IMR-90 (cell line): ENCODE data around the gene ZFP57. TPM values are rescaled to one million over a fixed set of nuclear protein-coding genes. Genes with fewer than 3 reads are reported as not detected.
A peak's percentile ranks its signal among the peaks of the same experiment; 100 is the strongest.

Experiments used
- ATAC-seq: fragments of 200-7000 bp; cut with Tn5 transposase; 2 replicates; pipeline ENCODE4 v1.9.1; 2020; ENCODE audit warnings: low read depth, mild to moderate bottlenecking, moderate library complexity
- BruUV-seq: library from RNA; stranded (reverse); fragments of 400-500 nt; replicated peaks from 2 replicates; lab custom pipeline; 2021; lab: Mats Ljungman, UMichigan
- CTCF ChIA-PET: fragments of 300-600 bp; formaldehyde crosslinking; extraction: SDS; loops from one replicate; lab custom pipeline; 2021; ENCODE audit warnings: antibody characterized with exemption; lab: Yijun Ruan, JAX
- POLR2A ChIA-PET: fragments of 300-600 bp; sonication (Branson Sonifier 250); formaldehyde crosslinking; loops from one replicate; lab custom pipeline; 2022; ENCODE audit warnings: antibody characterized with exemption; ENCODE audit not compliant: unreplicated experiment; lab: Charles Lee
- DNase-seq: peaks from one replicate; pipeline ENCODE4 v3.0.0; 2013
- H2AFZ ChIP-seq: replicated peaks from 2 replicates; pipeline ENCODE3; 2013; ENCODE audit warnings: low read length, mild to moderate bottlenecking; ENCODE audit not compliant: poor library complexity
- H2AK5ac ChIP-seq: 2 replicates; pipeline ENCODE4 v1.6.1; 2013; ENCODE audit warnings: low read depth, low read length, inconsistent platforms
- H2AK9ac ChIP-seq: replicated peaks from 2 replicates; pipeline ENCODE3; 2013; ENCODE audit warnings: mild to moderate bottlenecking, low read depth, low read length, moderate library complexity; ENCODE audit not compliant: poor library complexity
- H2BK120ac ChIP-seq: 2 replicates; pipeline ENCODE4 v1.6.1; 2013; ENCODE audit warnings: low read depth, low read length, inconsistent platforms
- H2BK15ac ChIP-seq: 3 replicates; pipeline ENCODE4 v1.6.1; 2013; ENCODE audit warnings: low read depth, low read length, inconsistent platforms
- H2BK20ac ChIP-seq: 2 replicates; pipeline ENCODE4 v1.6.1; 2013; ENCODE audit warnings: low read depth, mild to moderate bottlenecking, inconsistent platforms, low read length, moderate library complexity
- H2BK5ac ChIP-seq: 2 replicates; pipeline ENCODE4 v1.6.1; 2013; ENCODE audit warnings: mild to moderate bottlenecking, low read depth, low read length, inconsistent platforms; ENCODE audit not compliant: poor library complexity, severe bottlenecking
- H3K14ac ChIP-seq: replicated peaks from 2 replicates; pipeline ENCODE4 v1.6.1; 2013; ENCODE audit warnings: low read depth, low read length, inconsistent platforms
- H3K18ac ChIP-seq: 2 replicates; pipeline ENCODE4 v1.6.1; 2013; ENCODE audit warnings: low read depth, low read length, control low read depth
- H3K23ac ChIP-seq: 2 replicates; pipeline ENCODE4 v1.6.1; 2013; ENCODE audit warnings: low read depth, low read length, inconsistent platforms
- H3K27ac ChIP-seq: 2 replicates; pipeline ENCODE4 v1.5.1; 2013; ENCODE audit warnings: mild to moderate bottlenecking, control low read depth, low read length; ENCODE audit not compliant: insufficient read depth
- H3K27me3 ChIP-seq: 2 replicates; pipeline ENCODE4 v1.6.1; 2013; ENCODE audit warnings: low read length; ENCODE audit not compliant: control insufficient read depth, insufficient read depth
- H3K36me3 ChIP-seq: 2 replicates; pipeline ENCODE4 v1.6.1; 2013; ENCODE audit warnings: low read length, mixed read lengths; ENCODE audit not compliant: control insufficient read depth, insufficient read depth
- H3K4ac ChIP-seq: 2 replicates; pipeline ENCODE4 v1.6.1; 2013; ENCODE audit warnings: low read depth, low read length, inconsistent platforms
- H3K4me1 ChIP-seq: 2 replicates; pipeline ENCODE4 v1.6.1; 2013; ENCODE audit warnings: low read length, mixed read lengths; ENCODE audit not compliant: control insufficient read depth, insufficient read depth
- H3K4me2 ChIP-seq: 2 replicates; pipeline ENCODE4 v1.6.1; 2013; ENCODE audit warnings: low read depth, mild to moderate bottlenecking, control low read depth, low read length, moderate library complexity
- H3K4me3 ChIP-seq: 2 replicates; pipeline ENCODE4 v1.5.1; 2013; ENCODE audit warnings: low read depth, mild to moderate bottlenecking, control low read depth, low read length, moderate library complexity; ENCODE audit not compliant: insufficient read depth
- H3K56ac ChIP-seq: 2 replicates; pipeline ENCODE4 v1.6.1; 2013; ENCODE audit warnings: low read length, inconsistent platforms; ENCODE audit not compliant: insufficient read depth; ENCODE audit errors: extremely low read depth
- H3K79me1 ChIP-seq, 2 experiments: 2 replicates each; pipeline ENCODE4 v1.6.1; 2013; ENCODE audit warnings: low read length in 2 of 2, inconsistent platforms in 1 of 2, low read depth in 1 of 2
- H3K9ac ChIP-seq: 2 replicates; pipeline ENCODE4 v1.6.1; 2013; ENCODE audit warnings: low read depth, low read length, control low read depth
- H3K9me1 ChIP-seq: 2 replicates; pipeline ENCODE4 v1.6.1; 2013; ENCODE audit warnings: low read length, inconsistent platforms; ENCODE audit not compliant: insufficient read depth
- H3K9me3 ChIP-seq: 2 replicates; pipeline ENCODE4 v1.6.1; 2013; ENCODE audit warnings: low read length; ENCODE audit not compliant: control insufficient read depth, insufficient read depth
- H4K20me1 ChIP-seq: 2 replicates; pipeline ENCODE4 v1.6.1; 2013; ENCODE audit warnings: low read length, inconsistent platforms; ENCODE audit not compliant: insufficient read depth
- H4K5ac ChIP-seq: 2 replicates; pipeline ENCODE4 v1.6.1; 2013; ENCODE audit warnings: mild to moderate bottlenecking, low read depth, low read length, control low read depth
- H4K8ac ChIP-seq, 2 experiments: 2 replicates each; pipeline ENCODE4 v1.6.1; 2013; ENCODE audit warnings: low read depth in 2 of 2, low read length in 2 of 2, control low read depth in 1 of 2, inconsistent platforms in 1 of 2
- H4K91ac ChIP-seq: 2 replicates; pipeline ENCODE4 v1.6.1; 2013; ENCODE audit warnings: low read depth, low read length, inconsistent platforms; ENCODE audit not compliant: insufficient read depth
- BHLHE40 ChIP-seq: fragments of 150-350 bp; IDR thresholded peaks from 2 replicates; pipeline ENCODE4 v1.6.1; 2016; ENCODE audit warnings: mild to moderate bottlenecking, low read depth, low read length
- CTCF ChIP-seq: conservative IDR thresholded peaks from 2 replicates; pipeline ENCODE4 v1.5.1; 2012; ENCODE audit warnings: mild to moderate bottlenecking, low read depth, low read length, improper control_type of control experiment
- MAZ ChIP-seq: IDR thresholded peaks from 2 replicates; pipeline ENCODE4 v1.6.1; 2012; ENCODE audit warnings: low read depth, mild to moderate bottlenecking, low read length, improper control_type of control experiment, moderate library complexity, borderline replicate concordance
- MXI1 ChIP-seq: IDR thresholded peaks from 2 replicates; pipeline ENCODE4 v1.6.1; 2012; ENCODE audit warnings: low read depth, mild to moderate bottlenecking, low read length, moderate library complexity, borderline replicate concordance
- POLR2A ChIP-seq: IDR thresholded peaks from 2 replicates; pipeline ENCODE4 v1.6.1; 2012; ENCODE audit warnings: mild to moderate bottlenecking, low read depth, low read length
- RCOR1 ChIP-seq: IDR thresholded peaks from 2 replicates; pipeline ENCODE4 v1.6.1; 2012; ENCODE audit warnings: mild to moderate bottlenecking, low read length, improper control_type of control experiment; ENCODE audit not compliant: insufficient replicate concordance
- WGBS, 2 experiments: methylation state at CpG; one replicate each; pipeline versions ENCODE4 v1.1.5 to v1.1.7; 2013; ENCODE audit warnings: missing lambda C conversion rate in 2 of 2; ENCODE audit not compliant: insufficient read length in 1 of 2; ENCODE audit errors: extremely low coverage in 2 of 2; 5-methylcytosine and 5-hydroxymethylcytosine counted together
- dilution Hi-C: fragments of 300-500 bp; cut with HindIII; formaldehyde crosslinking; loops from one replicate; pipeline ENCODE4 v1.14.3; 2018; ENCODE audit warnings: low sequenced_read_pairs; ENCODE audit not compliant: unreplicated experiment
- in situ Hi-C: fragments of 300-500 bp; cut with MboI; formaldehyde crosslinking; loops from 3 replicates; pipeline ENCODE4 v1.14.3; 2019; ENCODE audit warnings: low sequenced_read_pairs, inconsistent platforms, mixed read lengths
- intact Hi-C: fragments of 100-400 bp; cut with micrococcal nuclease; formaldehyde crosslinking; loops from 2 replicates; pipeline ENCODE4 v1.10.0; 2022
- polyA plus RNA-seq, 3 experiments: library from polyadenylated mRNA; depleted of rRNA; stranded (reverse); fragments of >200 nt; gene quantifications; 2 replicates each; pipeline ENCODE4 v1.2.3, GENCODE V29; 2012; ENCODE audit warnings: low replicate concordance in 1 of 3
- total RNA-seq: library from RNA; depleted of rRNA; stranded (reverse); fragments of >200 nt; gene quantifications from 2 replicates; pipeline ENCODE4 v1.2.3, GENCODE V29; 2012

Gene ZFP57
- total and polyA plus RNA-seq, 2 of the 4 experiments (the other 2 are of a cell fraction), result not detected

GRCh38 chr6:29627755-29628418 is 53.1 kb downstream of the ZFP57 start:
- H4K5ac ChIP-seq, result peak overlapping the region; percentile 16; the same call in 1 of the 2 replicates
- H2AFZ ChIP-seq, result peak overlapping the region; percentile 96
- peaks cover 14% of the 10 kb centered on the region for H3K4me1 ChIP-seq
- dilution Hi-C loops, result no loop called here
- peak overlapping the region; percentile 70 for H3K4ac ChIP-seq
- DNase-seq, result peak; percentile 86
- H3K27ac ChIP-seq, result peak overlapping the region; percentile 90
- ChIA-PET POLR2A (interaction anchor here (0.5 to 0.6 kb wide), 3 partner anchors 12 to 1832 kb away, joined by 4 to 14 read pairs (median 4); no protein-coding TSS in a partner anchor), CTCF (no interaction called here)
- H3K4me2 ChIP-seq, result peak overlapping the region; percentile 93
- H4K20me1 ChIP-seq, result peaks cover 4% of the 10 kb centered on the region
- H3K27me3 ChIP-seq, result no peaks in the 10 kb centered on the region
- peak overlapping the region; percentile 90 for H2AK5ac ChIP-seq
- no peak overlapping the region for H2BK20ac ChIP-seq
- peak overlapping the region; percentile 72 for H3K4me3 ChIP-seq
- no peaks in the 10 kb centered on the region for H3K9me3 ChIP-seq
- H3K18ac ChIP-seq, result peak overlapping the region; percentile 58
- H3K56ac ChIP-seq, result peak overlapping the region; percentile 71
- H3K79me1 ChIP-seq, result peaks cover 30 to 62% of the 10 kb centered on the region in 2 experiments
- peaks cover 14% of the 10 kb centered on the region for H3K9me1 ChIP-seq
- intact Hi-C loops, result no loop called here
- peak overlapping the region; percentile 56 for H4K91ac ChIP-seq
- peak overlapping the region; percentile 74 to 88; a peak in 3 of 4 replicates for H4K8ac ChIP-seq
- in situ Hi-C loops, result no loop called here
- H2BK5ac ChIP-seq, result peak overlapping the region; percentile 51
- ATAC-seq, result peak; percentile 52
- H2BK15ac ChIP-seq, result peak overlapping the region; percentile 72; the same call in 1 of the 3 replicates
- no TSS peak for BruUV-seq
- peak overlapping the region; percentile 78 for H3K14ac ChIP-seq
- TF ChIP-seq MAZ, result no peak; the same call in none of the 2 replicates
- TF ChIP-seq BHLHE40, result no peak
- no peak for TF ChIP-seq CTCF
- TF ChIP-seq MXI1, result no peak
- peak; percentile 96 for TF ChIP-seq POLR2A
- TF ChIP-seq RCOR1, result no peak
- H2BK120ac ChIP-seq, result peak overlapping the region; percentile 68; the same call in 1 of the 2 replicates
- H2AK9ac ChIP-seq, result peak overlapping the region; percentile 92
- peaks cover 9% of the 10 kb centered on the region for H3K36me3 ChIP-seq
- WGBS, 2 experiments, result 0% methylated on average over 4 of the region's 51 CpGs; no CpG with 5 or more reads in 1 of the 2 experiments
- peak overlapping the region; percentile 88 for H3K9ac ChIP-seq
- H3K23ac ChIP-seq, result peak overlapping the region; percentile 81
